Right lobe of liver (tissue), 6 donors: ENCODE measurements around the gene REV3L. TPM values are rescaled to one million over a fixed set of nuclear protein-coding genes. Genes with fewer than 3 reads are reported as not detected.

Source experiments
- ATAC-seq, 4 donors: fragments of 200-7000 bp; cut with Tn5 transposase; one replicate each; pipeline ENCODE4 v1.9.1; 2020; ENCODE audit warnings: mild to moderate bottlenecking in 4 of 4, moderate library complexity in 4 of 4
- DNase-seq, 3 donors: peaks; one replicate each; pipeline ENCODE4 v3.0.0-alpha.2; 2020
- H3K27ac ChIP-seq, 3 donors: fragments of 200-600 bp; one replicate each; pipeline ENCODE4 v1.8.0; 2022
- H3K27me3 ChIP-seq, 2 donors: fragments of 200-600 bp; one replicate each; pipeline ENCODE4 v1.8.0; 2022
- H3K36me3 ChIP-seq, 4 donors: fragments of 200-600 bp; sonication (generic) in 1 of 4; one replicate each; pipeline versions ENCODE4 v1.5.1 to v1.8.0; 2017 to 2022; ENCODE audit warnings: control low read depth in 1 of 4
- H3K4me1 ChIP-seq, 4 donors: fragments of 200-600 bp; sonication (generic) in 1 of 4; one replicate each; pipeline versions ENCODE4 v1.5.1 to v1.8.0; 2017 to 2022; ENCODE audit warnings: control low read depth in 1 of 4
- H3K4me3 ChIP-seq, 3 donors: fragments of 200-600 bp; one replicate each; pipeline ENCODE4 v1.8.0; 2022
- H3K9me3 ChIP-seq, 4 donors: fragments of 200-600 bp; sonication (generic) in 1 of 4; one replicate each; pipeline versions ENCODE4 v1.5.1 to v1.8.0; 2017 to 2022; ENCODE audit warnings: control low read depth in 1 of 4
- POLR2A ChIP-seq: fragments of 450-650 bp; IDR thresholded peaks from one replicate; pipeline ENCODE4 v1.6.1; 2017; ENCODE audit warnings: antibody characterized with exemption, mild to moderate bottlenecking
- WGBS: methylation state at CpG from one replicate; pipeline ENCODE4 v1.1.6; 2018; ENCODE audit warnings: low coverage, low lambda C conversion rate; ENCODE audit not compliant: insufficient coverage; ENCODE audit errors: missing lambda C conversion rate; 5-methylcytosine and 5-hydroxymethylcytosine counted together
- intact Hi-C, 2 donors: fragments of 100-400 bp; cut with DNase I; formaldehyde crosslinking; loops; one replicate each; pipeline versions ENCODE4 v1.11.2 to v1.14.1; 2022
- total RNA-seq, 6 experiments: library from RNA; depleted of rRNA in 2 of 6; stranded (reverse); fragments of >200 nt in 2 of 6; fragmentation: NEBNext Ultra II Directional in 3 of 6; extraction: Animal tissue kit (Norgen Biotek cat#: 25700) in 3 of 6; gene quantifications; one replicate each; pipeline versions ENCODE4 v1.1.0 to v1.2.4, GENCODE V29; 2016 to 2023
- TF ChIP-seq, protein P1 (sequence below), 4 donors: fragments of 200-600 bp in 3 of 4; fragments of 450-650 bp in 1 of 4; IDR thresholded peaks; one replicate each; pipeline versions ENCODE4 v1.5.1 to v1.8.0; 2016 to 2022; ENCODE audit warnings: antibody characterized with exemption in 4 of 4, mild to moderate bottlenecking in 2 of 4
- donor health status: DM: no; HTN: yes; CAD: no.
- donor health status: DM: no; HTN: no; CAD: no.
- donor health status: DM: no; HTN: no; CAD: no.
- donor health status: DM: no; HTN: yes; CAD: no.
- donor health status: DM: no; HTN: yes; CAD: no.

The REV3L gene
- total RNA-seq, 6 experiments from 2014 or later = 9.3 to 21.4 (median 12.5) TPM

GRCh38 chr6:111403388-111403787 lies 79.6 kb downstream of the REV3L start:
- H3K27me3 ChIP-seq = no peaks in the 10 kb centered on the region
- H3K4me1 ChIP-seq = no peaks in the 10 kb centered on the region
- H3K36me3 ChIP-seq = peaks cover 0 to 3% (median 0%) of the 10 kb centered on the region in 4 donors
- no peak overlapping the region for H3K4me3 ChIP-seq
- 88% methylated on average over 3 of the region's 3 CpGs for WGBS
- intact Hi-C loops = no loop called here
- no peak overlapping the region for H3K27ac ChIP-seq
- no peaks in the 10 kb centered on the region for H3K9me3 ChIP-seq
- DNase-seq (no peak), ATAC-seq (no peak)
- TF ChIP-seq POLR2A = no peak
- TF ChIP-seq, protein P1, sequence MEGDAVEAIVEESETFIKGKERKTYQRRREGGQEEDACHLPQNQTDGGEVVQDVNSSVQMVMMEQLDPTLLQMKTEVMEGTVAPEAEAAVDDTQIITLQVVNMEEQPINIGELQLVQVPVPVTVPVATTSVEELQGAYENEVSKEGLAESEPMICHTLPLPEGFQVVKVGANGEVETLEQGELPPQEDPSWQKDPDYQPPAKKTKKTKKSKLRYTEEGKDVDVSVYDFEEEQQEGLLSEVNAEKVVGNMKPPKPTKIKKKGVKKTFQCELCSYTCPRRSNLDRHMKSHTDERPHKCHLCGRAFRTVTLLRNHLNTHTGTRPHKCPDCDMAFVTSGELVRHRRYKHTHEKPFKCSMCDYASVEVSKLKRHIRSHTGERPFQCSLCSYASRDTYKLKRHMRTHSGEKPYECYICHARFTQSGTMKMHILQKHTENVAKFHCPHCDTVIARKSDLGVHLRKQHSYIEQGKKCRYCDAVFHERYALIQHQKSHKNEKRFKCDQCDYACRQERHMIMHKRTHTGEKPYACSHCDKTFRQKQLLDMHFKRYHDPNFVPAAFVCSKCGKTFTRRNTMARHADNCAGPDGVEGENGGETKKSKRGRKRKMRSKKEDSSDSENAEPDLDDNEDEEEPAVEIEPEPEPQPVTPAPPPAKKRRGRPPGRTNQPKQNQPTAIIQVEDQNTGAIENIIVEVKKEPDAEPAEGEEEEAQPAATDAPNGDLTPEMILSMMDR (IDR thresholded peaks at IDR 0.05) = no peak

DNA sequence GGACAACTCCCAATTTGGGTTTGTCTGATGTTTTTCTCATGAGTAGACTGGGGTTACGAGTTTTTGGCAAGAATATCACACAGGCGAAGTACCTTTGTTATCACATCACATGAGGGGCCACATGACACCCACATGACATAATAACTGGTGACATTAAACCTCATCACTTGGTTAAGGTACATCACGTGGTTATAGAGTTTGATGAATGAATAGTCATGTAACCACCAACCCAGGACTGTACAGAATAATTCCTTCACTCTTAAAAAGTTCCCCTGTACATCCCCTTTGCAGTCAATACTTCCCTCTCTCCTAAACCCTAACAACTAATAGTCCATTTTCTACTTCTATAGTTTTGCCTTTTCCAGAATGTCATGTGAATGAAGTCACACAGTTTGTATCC lies 83.4 kb downstream of the REV3L start:
- peaks cover 0 to 3% (median 0%) of the 10 kb centered on the region in 4 donors for H3K36me3 ChIP-seq
- intact Hi-C loops = no loop called here
- no peaks in the 10 kb centered on the region for H3K9me3 ChIP-seq
- H3K27ac ChIP-seq = no peak overlapping the region
- no peaks in the 10 kb centered on the region for H3K27me3 ChIP-seq
- no peak for DNase-seq
- TF ChIP-seq POLR2A = no peak
- TF ChIP-seq, protein P1 (IDR thresholded peaks at IDR 0.05) = no peak
- no peak overlapping the region for H3K4me3 ChIP-seq
- ATAC-seq = no peak
- H3K4me1 ChIP-seq = no peaks in the 10 kb centered on the region
- 82% methylated on average over 3 of the region's 3 CpGs for WGBS

DNA sequence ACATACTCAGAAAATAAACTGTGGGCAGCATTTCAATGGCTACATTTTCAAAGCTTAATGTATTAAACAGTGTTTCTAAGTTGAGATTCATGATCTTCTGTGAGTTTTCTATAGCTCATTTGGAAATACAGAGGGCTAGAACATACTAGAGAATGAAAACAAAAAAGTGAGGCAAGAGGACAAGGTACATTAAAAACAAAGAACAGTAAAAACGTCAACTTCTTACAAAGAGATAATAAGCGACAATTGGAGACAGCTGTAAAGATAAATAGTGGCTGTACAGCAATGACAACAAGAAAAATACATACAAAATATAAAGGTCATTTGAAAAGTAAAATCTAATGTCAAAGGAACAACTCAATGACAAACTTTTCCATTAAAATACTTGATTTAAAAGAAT lies 94.3 kb downstream of the REV3L start:
- WGBS = 45% methylated on average over 2 of the region's 2 CpGs
- H3K36me3 ChIP-seq = peaks cover 0 to 9% (median 0%) of the 10 kb centered on the region in 4 donors
- no peak overlapping the region for H3K27ac ChIP-seq
- no peak overlapping the region for H3K4me3 ChIP-seq
- H3K4me1 ChIP-seq = no peaks in the 10 kb centered on the region
- ATAC-seq = peak in 1 of 4 donors; percentile 26
- TF ChIP-seq, protein P1 (IDR thresholded peaks at IDR 0.05) = no peak
- no peak for TF ChIP-seq POLR2A
- no peaks in the 10 kb centered on the region for H3K27me3 ChIP-seq
- intact Hi-C loops = no loop called here
- no peak for DNase-seq
- H3K9me3 ChIP-seq = no peaks in the 10 kb centered on the region

DNA sequence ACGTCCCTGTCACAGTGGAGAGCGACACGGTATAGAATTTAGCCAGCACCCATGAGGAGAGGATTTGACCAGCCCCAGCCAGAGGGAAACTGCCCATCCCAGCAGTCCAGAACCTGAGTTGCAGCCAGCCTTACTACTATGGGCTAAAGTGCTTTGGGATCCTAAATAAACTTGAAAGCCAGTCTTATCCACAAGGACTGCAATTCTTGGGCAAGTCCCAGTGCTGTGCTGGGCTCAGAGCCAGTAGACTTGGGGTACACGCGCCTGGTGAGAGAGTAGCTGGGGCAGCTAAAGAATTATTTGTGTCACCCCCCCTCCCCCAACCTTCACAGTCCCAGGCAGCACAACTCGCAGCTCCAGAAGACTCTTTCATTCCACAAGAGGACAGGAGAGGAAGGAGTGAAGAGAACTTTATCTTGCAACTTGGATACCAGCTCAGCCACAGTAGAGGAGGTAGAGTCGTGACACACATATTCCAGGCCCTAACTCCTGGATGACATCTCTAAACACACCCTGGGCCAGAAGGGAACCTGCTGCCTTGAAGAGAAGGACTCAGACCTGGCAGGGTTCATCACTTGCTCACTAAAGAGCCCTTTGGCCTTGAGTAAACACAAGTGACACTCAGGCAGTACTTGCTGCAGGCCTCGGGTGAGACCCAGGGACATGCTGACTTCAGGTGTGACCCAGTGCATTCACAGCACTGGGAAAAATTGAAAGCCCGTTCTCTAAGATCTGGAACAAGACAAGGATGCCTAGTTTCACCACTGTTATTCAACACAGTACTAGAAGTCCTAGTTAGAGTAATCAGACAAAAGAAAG lies 100.3 kb downstream of the REV3L start:
- DNase-seq (no peak), ATAC-seq (peak in 1 of 4 donors; percentile 16)
- intact Hi-C loops = no loop called here
- Histone ChIP-seq H3K9me3 (no peaks in the 10 kb centered on the region), H3K4me1 (no peaks in the 10 kb centered on the region), H3K36me3 (peaks cover 0 to 18% (median 0%) of the 10 kb centered on the region in 4 donors), H3K4me3 (no peak overlapping the region), H3K27ac (no peak overlapping the region), H3K27me3 (no peaks in the 10 kb centered on the region)
- no peak for TF ChIP-seq POLR2A
- TF ChIP-seq, protein P1 (IDR thresholded peaks at IDR 0.05) = no peak
- WGBS = 100% methylated on average over 1 of the region's 9 CpGs
